Neural cell (in vitro differentiated cells): ENCODE data around the gene RNF169. TPM values are rescaled to one million over a fixed set of nuclear protein-coding genes. Genes with fewer than 3 reads are reported as not detected.

Experiments used
- H2AFZ ChIP-seq: fragments of 200-600, 300-800 bp; sonication (generic), shearing (Covaris generic); 2 replicates; pipeline ENCODE4 v1.6.0; 2014; ENCODE audit warnings: low read depth, mild to moderate bottlenecking, antibody characterized with exemption, low read length, moderate library complexity
- H3F3A ChIP-seq: fragments of 200-600 bp; shearing (Covaris generic); 2 replicates; pipeline ENCODE4 v1.6.1; 2016; ENCODE audit warnings: mild to moderate bottlenecking, moderate library complexity, mixed read lengths, antibody characterized with exemption, low read length; ENCODE audit not compliant: insufficient read depth, poor library complexity, severe bottlenecking
- H3K27ac ChIP-seq: fragments of 200-600, 300-800 bp; sonication (generic), shearing (Covaris generic); 2 replicates; pipeline ENCODE4 v1.5.1; 2014; ENCODE audit warnings: mild to moderate bottlenecking, low read length, moderate library complexity
- H3K27me3 ChIP-seq: fragments of 300-800, 200-600 bp; sonication (generic), shearing (Covaris generic); 2 replicates; pipeline ENCODE4 v1.6.0; 2014; ENCODE audit warnings: mild to moderate bottlenecking, low read depth, low read length, moderate library complexity; ENCODE audit not compliant: insufficient read depth
- H3K36me3 ChIP-seq: fragments of 300-800, 200-600 bp; sonication (generic), shearing (Covaris generic); 2 replicates; pipeline ENCODE4 v1.5.1; 2014; ENCODE audit warnings: mild to moderate bottlenecking, antibody characterized with exemption, low read length, moderate library complexity; ENCODE audit not compliant: insufficient read depth
- H3K4me2 ChIP-seq: fragments of 300-800, 200-600 bp; sonication (generic), shearing (Covaris generic); 2 replicates; pipeline ENCODE4 v1.6.0; 2014; ENCODE audit warnings: mild to moderate bottlenecking, low read length
- H3K4me3 ChIP-seq: fragments of 300-800, 200-600 bp; sonication (generic), shearing (Covaris generic); 2 replicates; pipeline ENCODE4 v1.5.1; 2014; ENCODE audit warnings: mild to moderate bottlenecking, low read length, moderate library complexity
- H3K79me2 ChIP-seq: fragments of 200-600 bp; shearing (Covaris generic); replicated peaks from 2 replicates; pipeline ENCODE4 v1.6.0; 2014; ENCODE audit warnings: mild to moderate bottlenecking, low read length, moderate library complexity; ENCODE audit not compliant: insufficient read depth
- H3K9ac ChIP-seq: fragments of 300-800, 200-600 bp; sonication (generic), shearing (Covaris generic); 2 replicates; pipeline ENCODE4 v1.6.1; 2016; ENCODE audit warnings: mild to moderate bottlenecking, low read length, mixed read lengths
- H3K9me2 ChIP-seq: fragments of 200-600 bp; shearing (Covaris generic); 2 replicates; pipeline ENCODE4 v1.6.1; 2016; ENCODE audit warnings: mild to moderate bottlenecking, low read length, mixed read lengths; ENCODE audit not compliant: insufficient read depth
- H3K9me3 ChIP-seq: fragments of 200-600, 300-800 bp; sonication (generic), shearing (Covaris generic); 2 replicates; pipeline ENCODE4 v1.6.1; 2016; ENCODE audit warnings: mild to moderate bottlenecking, mixed run types, low read length, moderate library complexity, mixed read lengths
- H4K20me1 ChIP-seq: fragments of 200-600 bp; shearing (Covaris generic); 2 replicates; pipeline ENCODE4 v1.6.1; 2016; ENCODE audit warnings: mild to moderate bottlenecking, mixed run types; ENCODE audit not compliant: insufficient read depth
- EP300 ChIP-seq: fragments of 450-650 bp; conservative IDR thresholded peaks from 2 replicates; pipeline ENCODE4 v1.6.1; 2014; ENCODE audit warnings: antibody characterized with exemption, mild to moderate bottlenecking, moderate library complexity; ENCODE audit not compliant: poor library complexity, severe bottlenecking
- EZH2 ChIP-seq: fragments of 200-600, 300-800 bp; shearing (Covaris generic), sonication (generic); IDR thresholded peaks from 2 replicates; pipeline ENCODE4 v1.6.1; 2014; ENCODE audit warnings: antibody characterized with exemption, low read length, borderline replicate concordance, mild to moderate bottlenecking; ENCODE audit not compliant: insufficient read depth, poor library complexity, severe bottlenecking
- MXI1 ChIP-seq: fragments of 450-650 bp; conservative IDR thresholded peaks from 2 replicates; pipeline ENCODE4 v1.6.1; 2014; ENCODE audit warnings: antibody characterized with exemption, mild to moderate bottlenecking; ENCODE audit not compliant: poor library complexity, severe bottlenecking
- POLR2AphosphoS5 ChIP-seq: IDR thresholded peaks from 2 replicates; pipeline ENCODE4 v1.6.1; 2012
- RAD21 ChIP-seq: fragments of 450-650 bp; conservative IDR thresholded peaks from 2 replicates; pipeline ENCODE4 v1.6.1; 2014; ENCODE audit warnings: antibody characterized with exemption, mild to moderate bottlenecking, moderate library complexity
- REST ChIP-seq: IDR thresholded peaks from 2 replicates; pipeline ENCODE4 v1.6.1; 2012; ENCODE audit warnings: borderline replicate concordance
- SMC3 ChIP-seq: fragments of 450-650 bp; conservative IDR thresholded peaks from 2 replicates; pipeline ENCODE4 v1.6.1; 2014; ENCODE audit warnings: antibody characterized with exemption, mild to moderate bottlenecking, moderate library complexity; ENCODE audit not compliant: poor library complexity
- TAF1 ChIP-seq: IDR thresholded peaks from 2 replicates; pipeline ENCODE4 v1.6.1; 2012; ENCODE audit warnings: low read depth
- polyA plus RNA-seq: library from polyadenylated mRNA; depleted of rRNA; stranded (reverse); fragments of >200 nt; gene quantifications from 2 replicates; pipeline ENCODE4 v1.2.3, GENCODE V29; 2014
- TF ChIP-seq, protein P1 (sequence below): fragments of 450-650 bp; IDR thresholded peaks from 2 replicates; pipeline ENCODE4 v1.5.1; 2014; ENCODE audit warnings: antibody characterized with exemption, mild to moderate bottlenecking, moderate library complexity; ENCODE audit not compliant: poor library complexity, severe bottlenecking

RNF169 gene
- polyA plus RNA-seq, 1 donor from 2014 or later = 10.6 TPM

DNA sequence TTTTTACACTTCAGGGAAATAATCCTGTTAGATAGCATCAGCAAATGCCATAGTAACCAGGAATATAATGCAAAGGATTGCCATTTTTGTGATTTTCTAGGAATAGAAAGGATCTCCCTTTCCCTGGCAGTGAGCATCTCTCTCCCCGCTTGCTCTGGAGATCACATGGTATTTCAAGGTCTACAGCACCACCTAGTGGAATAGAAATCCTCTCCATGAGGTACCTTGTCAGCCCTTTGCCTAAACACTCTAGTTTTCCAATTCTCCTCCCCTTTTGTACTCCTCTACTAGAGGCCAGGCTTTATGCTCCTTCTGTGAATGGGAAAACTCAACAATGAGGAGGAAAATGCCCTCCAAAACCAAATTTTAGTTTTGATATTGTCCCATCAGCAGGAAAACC, 121.8 kb downstream of the RNF169 start:
- H2AFZ ChIP-seq = no peak overlapping the region
- H3F3A ChIP-seq = no peaks in the 10 kb centered on the region
- H3K4me3 ChIP-seq = no peak overlapping the region
- no peak overlapping the region for H3K9ac ChIP-seq
- no peaks in the 10 kb centered on the region for H3K36me3 ChIP-seq
- TF ChIP-seq, protein P1, sequence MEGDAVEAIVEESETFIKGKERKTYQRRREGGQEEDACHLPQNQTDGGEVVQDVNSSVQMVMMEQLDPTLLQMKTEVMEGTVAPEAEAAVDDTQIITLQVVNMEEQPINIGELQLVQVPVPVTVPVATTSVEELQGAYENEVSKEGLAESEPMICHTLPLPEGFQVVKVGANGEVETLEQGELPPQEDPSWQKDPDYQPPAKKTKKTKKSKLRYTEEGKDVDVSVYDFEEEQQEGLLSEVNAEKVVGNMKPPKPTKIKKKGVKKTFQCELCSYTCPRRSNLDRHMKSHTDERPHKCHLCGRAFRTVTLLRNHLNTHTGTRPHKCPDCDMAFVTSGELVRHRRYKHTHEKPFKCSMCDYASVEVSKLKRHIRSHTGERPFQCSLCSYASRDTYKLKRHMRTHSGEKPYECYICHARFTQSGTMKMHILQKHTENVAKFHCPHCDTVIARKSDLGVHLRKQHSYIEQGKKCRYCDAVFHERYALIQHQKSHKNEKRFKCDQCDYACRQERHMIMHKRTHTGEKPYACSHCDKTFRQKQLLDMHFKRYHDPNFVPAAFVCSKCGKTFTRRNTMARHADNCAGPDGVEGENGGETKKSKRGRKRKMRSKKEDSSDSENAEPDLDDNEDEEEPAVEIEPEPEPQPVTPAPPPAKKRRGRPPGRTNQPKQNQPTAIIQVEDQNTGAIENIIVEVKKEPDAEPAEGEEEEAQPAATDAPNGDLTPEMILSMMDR = no peak
- TF ChIP-seq REST (no peak), SMC3 (no peak), EP300 (no peak), POLR2AphosphoS5 (no peak), EZH2 (no peak), TAF1 (no peak), RAD21 (no peak), MXI1 (no peak)
- H3K9me3 ChIP-seq = peaks cover 38% of the 10 kb centered on the region
- H3K4me2 ChIP-seq = no peak overlapping the region
- no peaks in the 10 kb centered on the region for H4K20me1 ChIP-seq
- H3K79me2 ChIP-seq = no peaks in the 10 kb centered on the region
- H3K9me2 ChIP-seq = no peaks in the 10 kb centered on the region
- H3K27ac ChIP-seq = no peak overlapping the region
- H3K27me3 ChIP-seq = no peaks in the 10 kb centered on the region

DNA sequence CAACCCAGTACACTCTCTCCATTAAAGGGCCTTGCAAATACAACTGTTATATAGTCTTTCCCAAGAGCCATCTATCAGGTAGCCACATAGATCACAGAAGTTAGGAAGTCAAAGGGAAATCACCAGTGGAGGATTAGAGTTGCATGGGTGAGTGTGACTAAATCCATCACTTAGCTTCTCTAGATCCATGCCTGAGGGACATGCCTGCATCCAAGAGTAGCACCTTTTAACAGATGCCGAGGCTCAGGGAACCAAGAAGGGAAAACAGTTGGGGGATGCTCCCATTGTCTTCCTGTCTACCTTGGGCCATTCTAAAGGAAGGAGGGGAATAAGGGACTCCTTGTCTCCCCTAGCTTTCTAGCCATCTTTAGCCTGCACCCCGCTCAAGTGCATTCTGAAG, 122.4 kb downstream of the RNF169 start:
- H3K36me3 ChIP-seq = no peaks in the 10 kb centered on the region
- peaks cover 34% of the 10 kb centered on the region for H3K9me3 ChIP-seq
- H3K79me2 ChIP-seq = no peaks in the 10 kb centered on the region
- no peaks in the 10 kb centered on the region for H3K27me3 ChIP-seq
- H3K9me2 ChIP-seq = no peaks in the 10 kb centered on the region
- H3K4me2 ChIP-seq = no peak overlapping the region
- no peaks in the 10 kb centered on the region for H3F3A ChIP-seq
- H3K4me3 ChIP-seq = no peak overlapping the region
- TF ChIP-seq TAF1 (no peak), REST (no peak), RAD21 (no peak), EP300 (no peak), POLR2AphosphoS5 (no peak), SMC3 (no peak), MXI1 (no peak)
- TF ChIP-seq, protein P1 = no peak
- H3K9ac ChIP-seq = no peak overlapping the region
- no peaks in the 10 kb centered on the region for H4K20me1 ChIP-seq
- H3K27ac ChIP-seq = no peak overlapping the region
- H2AFZ ChIP-seq = no peak overlapping the region
